Vagina (tissue), 2 donors: ENCODE measurements around the gene CAP2.

Experiments used
- CTCF ChIP-seq, 3 experiments: fragments of 450-650 bp in 2 of 3; fragments of 200-600 bp in 1 of 3; sonication (generic) in 1 of 3; IDR thresholded peaks; one replicate each; pipeline ENCODE4 v1.5.1; 2017 to 2019; ENCODE audit warnings: antibody characterized with exemption in 3 of 3, mild to moderate bottlenecking in 2 of 3, moderate library complexity in 2 of 3
- POLR2A ChIP-seq, 2 donors: fragments of 450-650 bp; IDR thresholded peaks; one replicate each; pipeline ENCODE4 v1.6.1; 2017; ENCODE audit warnings: antibody characterized with exemption in 2 of 2, mild to moderate bottlenecking in 2 of 2, moderate library complexity in 2 of 2

DNA sequence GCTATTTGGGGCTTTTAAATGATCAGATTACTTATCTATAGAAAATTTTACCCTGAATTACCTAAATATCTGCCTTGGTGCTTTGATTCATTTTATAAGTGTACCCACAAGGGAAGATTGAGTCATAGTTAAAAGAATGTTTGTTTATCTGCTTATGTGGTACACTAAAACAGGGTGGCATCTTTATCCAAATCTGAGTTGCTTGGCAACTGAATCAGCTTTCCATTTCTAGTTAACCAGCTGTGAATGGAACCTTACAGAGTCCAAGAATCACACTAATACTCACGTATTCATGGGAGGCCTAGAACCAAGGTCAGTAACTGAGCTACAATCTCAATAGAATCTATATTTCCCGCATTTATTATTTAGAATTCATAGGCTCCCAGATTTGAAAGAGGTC lies 44.0 kb upstream of the CAP2 start:
- TF ChIP-seq POLR2A (IDR thresholded peaks at IDR 0.05) (no peak), CTCF (IDR thresholded peaks at IDR 0.05) (no peak)
